ENCODE data around the gene KMT2B.

KMT2B gene

GRCh38 chr19:35736913-35737886 lies 19.4 kb downstream of the KMT2B start:
- H3K4me1 ChIP-seq (ENCODE audit: control insufficient read depth, insufficient read depth, low read length, poor library complexity, severe bottlenecking): peaks cover 12% of the 10 kb centered on the region
- 96 to 97% methylated on average over 10 to 20 of the region's 22 CpGs for WGBS, 2 experiments (ENCODE audit: insufficient coverage in 2 of 2)
- H3K4me3 ChIP-seq (ENCODE audit: extremely low read depth, insufficient read depth, low read length, poor library complexity, severe bottlenecking): no peak overlapping the region
- peaks cover 70% of the 10 kb centered on the region for H3K36me3 ChIP-seq (ENCODE audit: control insufficient read depth, insufficient read depth, low read length)
- H3K27ac ChIP-seq (ENCODE audit: low read depth, low read length, severe bottlenecking): no peak overlapping the region
- no peaks in the 10 kb centered on the region for H3K9me3 ChIP-seq (ENCODE audit: control insufficient read depth, low read length)

GRCh38 chr19:35738021-35738886 lies 20.5 kb downstream of the KMT2B start:
- peaks cover 66% of the 10 kb centered on the region for H3K36me3 ChIP-seq (ENCODE audit: control insufficient read depth, insufficient read depth, low read length)

GRCh38 chr19:35738887-35739229 lies 21.1 kb downstream of the KMT2B start:
- Histone ChIP-seq H3K4me3 (ENCODE audit: extremely low read depth, insufficient read depth, low read length, poor library complexity, severe bottlenecking) (no peak overlapping the region), H3K27ac (ENCODE audit: low read depth, low read length, severe bottlenecking) (no peak overlapping the region), H3K36me3 (ENCODE audit: control insufficient read depth, insufficient read depth, low read length) (peaks cover 62% of the 10 kb centered on the region), H3K4me1 (ENCODE audit: control insufficient read depth, insufficient read depth, low read length, poor library complexity, severe bottlenecking) (peaks cover 12% of the 10 kb centered on the region), H3K9me3 (ENCODE audit: control insufficient read depth, low read length) (no peaks in the 10 kb centered on the region)
- WGBS, 2 experiments (ENCODE audit: insufficient coverage in 2 of 2): 93 to 100% methylated on average over 2 of the region's 2 CpGs

More at GRCh38 chr19:35738021-35738886, 20.5 kb downstream of the KMT2B start:
- Histone ChIP-seq H3K27ac (ENCODE audit: low read depth, low read length, severe bottlenecking) (no peak overlapping the region), H3K4me3 (ENCODE audit: extremely low read depth, insufficient read depth, low read length, poor library complexity, severe bottlenecking) (no peak overlapping the region), H3K9me3 (ENCODE audit: control insufficient read depth, low read length) (no peaks in the 10 kb centered on the region), H3K4me1 (ENCODE audit: control insufficient read depth, insufficient read depth, low read length, poor library complexity, severe bottlenecking) (peaks cover 12% of the 10 kb centered on the region)
- 95 to 98% methylated on average over 28 to 34 of the region's 37 CpGs for WGBS, 2 experiments (ENCODE audit: insufficient coverage in 2 of 2)

- Histone ChIP-seq H3K27ac (ENCODE audit: low read depth, low read length, severe bottlenecking) (no peak overlapping the region), H3K9me3 (ENCODE audit: control insufficient read depth, low read length) (no peaks in the 10 kb centered on the region), H3K36me3 (ENCODE audit: control insufficient read depth, insufficient read depth, low read length) (peaks cover 58% of the 10 kb centered on the region), H3K4me3 (ENCODE audit: extremely low read depth, insufficient read depth, low read length, poor library complexity, severe bottlenecking) (peak overlapping the region; percentile 56), H3K4me1 (ENCODE audit: control insufficient read depth, insufficient read depth, low read length, poor library complexity, severe bottlenecking) (peaks cover 12% of the 10 kb centered on the region)
- 91% methylated on average over 22 to 26 of the region's 29 CpGs for WGBS, 2 experiments (ENCODE audit: insufficient coverage in 2 of 2)
These were observed 21.7 kb downstream of the KMT2B start for GRCh38 chr19:35739275-35740107.

- Histone ChIP-seq H3K36me3 (ENCODE audit: control insufficient read depth, insufficient read depth, low read length) (peaks cover 52% of the 10 kb centered on the region), H3K27ac (ENCODE audit: low read depth, low read length, severe bottlenecking) (no peak overlapping the region), H3K9me3 (ENCODE audit: control insufficient read depth, low read length) (no peaks in the 10 kb centered on the region), H3K4me1 (ENCODE audit: control insufficient read depth, insufficient read depth, low read length, poor library complexity, severe bottlenecking) (peaks cover 12% of the 10 kb centered on the region), H3K4me3 (ENCODE audit: extremely low read depth, insufficient read depth, low read length, poor library complexity, severe bottlenecking) (peak overlapping the region; percentile 56)
- WGBS, 2 experiments (ENCODE audit: insufficient coverage in 2 of 2): 5 to 13% methylated on average over 11 to 14 of the region's 16 CpGs
These were observed 22.3 kb downstream of the KMT2B start for GRCh38 chr19:35740108-35740422.

GRCh38 chr19:35740423-35741202 lies 22.8 kb downstream of the KMT2B start:
- H3K9me3 ChIP-seq (ENCODE audit: control insufficient read depth, low read length): no peaks in the 10 kb centered on the region
- peaks cover 46% of the 10 kb centered on the region for H3K36me3 ChIP-seq (ENCODE audit: control insufficient read depth, insufficient read depth, low read length)
- peak overlapping the region; percentile 89 for H3K27ac ChIP-seq (ENCODE audit: low read depth, low read length, severe bottlenecking)
- WGBS, 2 experiments (ENCODE audit: insufficient coverage in 2 of 2): 0% methylated on average over 54 to 62 of the region's 63 CpGs
- peaks cover 12% of the 10 kb centered on the region for H3K4me1 ChIP-seq (ENCODE audit: control insufficient read depth, insufficient read depth, low read length, poor library complexity, severe bottlenecking)
- peak overlapping the region; percentile 56 for H3K4me3 ChIP-seq (ENCODE audit: extremely low read depth, insufficient read depth, low read length, poor library complexity, severe bottlenecking)

GRCh38 chr19:35741203-35741515 lies 23.4 kb downstream of the KMT2B start:
- peaks cover 13% of the 10 kb centered on the region for H3K4me1 ChIP-seq (ENCODE audit: control insufficient read depth, insufficient read depth, low read length, poor library complexity, severe bottlenecking)
- H3K4me3 ChIP-seq (ENCODE audit: extremely low read depth, insufficient read depth, low read length, poor library complexity, severe bottlenecking): peak overlapping the region; percentile 56
- no peaks in the 10 kb centered on the region for H3K9me3 ChIP-seq (ENCODE audit: control insufficient read depth, low read length)
- peaks cover 42% of the 10 kb centered on the region for H3K36me3 ChIP-seq (ENCODE audit: control insufficient read depth, insufficient read depth, low read length)
- 0 to 4% methylated on average over 4 to 5 of the region's 12 CpGs for WGBS, 2 experiments (ENCODE audit: insufficient coverage in 2 of 2)
- peak overlapping the region; percentile 89 for H3K27ac ChIP-seq (ENCODE audit: low read depth, low read length, severe bottlenecking)

GRCh38 chr19:35742121-35742724 lies 24.4 kb downstream of the KMT2B start, which contains the start of gene IGFLR1:
Gene IGFLR1 (minus strand): TSS chr19:35742452. CDS start chr19:35741180, 1,272 bp downstream.
- peak within 1 kb of the TSS; percentile 56 for H3K4me3 ChIP-seq (ENCODE audit: extremely low read depth, insufficient read depth, low read length, poor library complexity, severe bottlenecking)
- H3K27ac ChIP-seq (ENCODE audit: low read depth, low read length, severe bottlenecking): peak within 1 kb of the TSS; percentile 10
- H3K9me3 ChIP-seq (ENCODE audit: control insufficient read depth, low read length): no peaks in the 10 kb centered on the region
- H3K4me1 ChIP-seq (ENCODE audit: control insufficient read depth, insufficient read depth, low read length, poor library complexity, severe bottlenecking): peaks cover 19% of the 10 kb centered on the region
- WGBS, 2 experiments (ENCODE audit: insufficient coverage in 2 of 2): 93 to 96% methylated on average over 7 to 9 of the region's 9 CpGs
- peaks cover 34% of the 10 kb centered on the region for H3K36me3 ChIP-seq (ENCODE audit: control insufficient read depth, insufficient read depth, low read length)

- Histone ChIP-seq H3K27ac (ENCODE audit: low read depth, low read length, severe bottlenecking) (no peak overlapping the region), H3K36me3 (ENCODE audit: control insufficient read depth, insufficient read depth, low read length) (peaks cover 20% of the 10 kb centered on the region), H3K4me1 (ENCODE audit: control insufficient read depth, insufficient read depth, low read length, poor library complexity, severe bottlenecking) (peaks cover 19% of the 10 kb centered on the region), H3K9me3 (ENCODE audit: control insufficient read depth, low read length) (no peaks in the 10 kb centered on the region), H3K4me3 (ENCODE audit: extremely low read depth, insufficient read depth, low read length, poor library complexity, severe bottlenecking) (peak overlapping the region; percentile 97)
- 93 to 95% methylated on average over 11 to 16 of the region's 19 CpGs for WGBS, 2 experiments (ENCODE audit: insufficient coverage in 2 of 2)
These were observed 26.0 kb downstream of the KMT2B start for GRCh38 chr19:35743640-35744429.
